Muscle of back (tissue), 11 donors: ENCODE measurements around the gene PPP2R5D. TPM values are rescaled to one million over a fixed set of nuclear protein-coding genes. Genes with fewer than 3 reads are reported as not detected.
A peak's percentile ranks its signal among the peaks of the same experiment; 100 is the strongest.
"Not testable (repeated sequence)": the region's sequence is repeated elsewhere in the genome, so short reads cannot be mapped to it uniquely, and the experiment has no call there.

Experiments
- DNase-seq, 3 donors: peaks; one replicate each; pipeline versions ENCODE4 v3.0.0 to v3.0.0-alpha.2; 2013
- polyA plus RNA-seq, 10 donors: library from polyadenylated mRNA; unstranded; fragments of 120-200 nt; gene quantifications; one replicate each; pipeline ENCODE4 v1.2.1, GENCODE V29; 2013; ENCODE audit not compliant: insufficient read length in 10 of 10

Gene PPP2R5D
- polyA plus RNA-seq, 10 donors: 39.5 to 50.4 (median 44.8) TPM

DNA sequence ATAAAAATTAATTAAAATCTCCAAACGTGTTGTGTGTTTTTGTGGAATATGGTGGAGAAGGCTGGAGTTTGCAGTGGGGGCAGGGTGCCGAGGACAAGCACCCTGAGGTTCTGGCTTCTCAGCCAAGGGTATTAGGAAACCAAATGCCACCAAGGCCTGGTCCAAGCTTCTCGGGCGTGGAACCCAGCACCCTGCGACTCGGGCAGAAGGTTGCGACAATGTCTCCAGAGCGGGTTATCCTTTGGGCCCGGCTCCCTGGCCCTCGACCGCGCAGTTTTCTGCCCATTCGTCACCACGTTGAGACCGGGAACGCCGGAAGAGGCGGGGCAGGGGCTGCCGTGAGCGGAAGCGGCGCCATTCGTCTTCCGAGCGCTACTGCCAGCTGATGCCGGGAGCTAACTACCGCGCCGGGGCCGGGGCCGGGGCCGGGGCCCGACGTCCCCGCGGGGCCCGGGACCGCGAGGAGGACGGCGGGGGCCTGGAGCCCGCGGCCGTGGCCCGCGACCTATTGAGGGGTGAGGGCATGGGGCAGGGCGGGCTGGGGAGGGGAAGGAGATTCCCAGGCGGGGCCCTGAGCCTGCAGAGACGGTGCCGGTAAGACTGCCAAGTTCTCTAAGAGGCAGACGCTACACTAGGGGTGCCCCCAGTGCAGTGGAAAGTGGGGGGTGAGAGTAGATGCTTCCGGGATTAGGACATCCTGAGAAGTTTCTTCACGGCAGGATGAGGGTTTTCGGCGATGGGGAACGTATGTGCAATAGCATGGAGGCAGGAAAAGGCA, 37.1 kb downstream of the PPP2R5D start, which contains the start of gene RRP36:
TSS of gene RRP36 (plus strand) at position 354 of the 778 bp plus-strand sequence. CDS start at position 386, 32 bp downstream.
- peak; percentile 71 to 92 (median 79) for DNase-seq

DNA sequence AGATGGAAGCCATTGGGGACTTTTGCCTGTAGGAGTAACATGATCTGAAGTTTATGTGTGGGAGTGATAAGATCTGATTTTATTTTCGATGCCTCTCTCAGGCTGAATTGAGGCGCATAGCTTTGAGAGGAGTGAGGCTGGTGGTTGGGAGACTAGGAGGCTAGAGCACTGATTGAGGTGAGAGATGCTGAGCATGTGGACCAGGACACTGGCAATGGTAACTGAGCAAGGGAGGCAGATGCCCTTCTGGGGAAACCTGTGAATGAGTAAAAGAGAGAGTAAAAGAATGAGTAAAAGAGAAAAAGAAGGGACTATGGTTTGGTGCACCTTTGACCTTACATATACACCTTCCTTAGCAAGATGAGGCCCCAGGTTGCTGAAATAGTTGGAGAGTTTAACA, 40.1 kb downstream of the PPP2R5D start:
- DNase-seq: no peak

DNA sequence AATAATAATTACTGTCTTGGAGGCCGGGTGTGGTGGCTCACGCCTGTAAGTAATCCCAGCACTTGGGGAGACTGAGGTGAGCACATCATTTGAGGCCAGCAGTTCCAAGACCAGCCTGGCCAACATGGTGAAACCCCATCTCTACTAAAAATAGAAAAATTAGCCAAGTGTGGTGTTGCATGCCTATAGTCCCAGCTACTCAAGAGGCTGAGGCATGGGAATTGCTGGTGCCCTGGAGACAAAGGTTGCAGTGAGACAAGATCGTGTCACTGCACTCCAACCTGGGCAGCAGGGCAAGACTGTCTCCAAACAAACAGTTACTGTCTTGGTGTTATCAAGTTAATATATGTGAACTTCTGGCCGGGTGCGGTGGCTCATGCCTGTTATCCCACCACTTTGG, 42.0 kb downstream of the PPP2R5D start:
- DNase-seq: no peak

DNA sequence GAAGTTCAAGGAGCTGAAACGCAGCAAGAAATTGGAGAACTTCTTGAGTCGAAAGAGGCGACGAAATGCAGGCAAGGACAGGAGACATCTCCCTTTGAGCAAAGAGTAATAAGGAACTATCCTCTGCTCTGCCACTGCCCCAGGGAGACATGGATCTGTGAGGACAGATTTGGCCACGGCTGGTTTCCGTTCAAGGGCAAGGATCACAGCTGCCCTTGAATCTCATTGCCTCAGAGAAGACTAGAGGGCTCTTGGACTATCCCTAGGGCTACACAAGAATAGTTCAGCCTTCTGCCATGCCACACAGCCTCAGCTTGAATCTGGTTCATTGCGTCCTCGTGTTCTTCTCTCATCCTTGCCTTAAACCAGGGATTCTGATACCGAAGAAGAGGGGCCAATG, 44.8 kb downstream of the PPP2R5D start:
- no peak for DNase-seq

DNA sequence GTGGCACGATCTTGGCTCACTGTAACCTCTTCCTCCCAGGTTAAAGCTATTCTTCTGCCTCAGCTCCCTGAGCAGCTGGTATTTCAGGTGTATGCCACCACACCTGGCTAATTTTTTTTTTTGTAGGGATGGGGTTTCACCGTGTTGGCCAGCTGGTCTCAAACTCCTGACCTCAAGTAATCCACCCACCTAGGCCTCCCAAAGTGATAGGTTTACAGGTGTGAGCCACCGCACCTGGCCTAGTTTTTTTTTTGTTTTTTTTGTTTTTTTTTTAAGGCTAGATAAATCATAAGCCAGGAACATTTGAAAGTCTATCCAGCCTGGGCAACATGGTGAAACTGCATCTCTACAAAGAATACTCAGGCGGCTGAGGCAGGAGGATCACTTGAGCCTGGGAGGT, 48.0 kb downstream of the PPP2R5D start:
- no peak for DNase-seq

DNA sequence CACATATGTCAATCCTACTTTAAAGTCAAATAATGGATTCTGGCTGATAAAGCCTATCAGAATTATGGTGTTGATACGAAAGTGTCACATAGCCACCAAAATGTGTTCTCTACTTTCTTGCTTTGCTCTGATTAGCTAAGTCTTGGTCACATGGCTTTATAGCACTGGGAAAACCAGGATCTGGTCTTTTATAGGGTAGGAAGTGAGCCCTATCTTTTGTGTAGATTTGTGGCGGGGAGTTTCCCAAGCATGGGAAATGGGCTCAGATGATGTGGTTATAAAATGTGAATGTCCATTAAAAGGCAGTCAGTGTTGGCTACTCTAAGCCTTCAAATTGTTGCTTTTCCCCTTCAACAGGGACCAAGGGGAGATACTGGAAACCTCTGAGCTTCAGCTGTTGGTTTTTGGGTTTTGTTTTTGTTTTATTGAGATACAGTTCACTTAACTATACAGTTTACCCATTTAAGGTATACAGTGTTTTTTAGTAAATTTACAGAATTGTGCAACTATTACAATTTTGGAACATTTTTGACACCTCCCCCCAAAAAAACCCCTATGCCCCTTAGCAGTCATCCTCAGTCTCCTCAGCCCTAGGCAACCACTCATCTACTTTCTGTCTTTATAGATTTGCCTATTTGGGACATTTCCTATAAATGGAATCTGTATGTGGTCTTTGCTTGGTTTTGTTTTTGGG, 49.3 kb downstream of the PPP2R5D start:
- DNase-seq: no peak

DNA sequence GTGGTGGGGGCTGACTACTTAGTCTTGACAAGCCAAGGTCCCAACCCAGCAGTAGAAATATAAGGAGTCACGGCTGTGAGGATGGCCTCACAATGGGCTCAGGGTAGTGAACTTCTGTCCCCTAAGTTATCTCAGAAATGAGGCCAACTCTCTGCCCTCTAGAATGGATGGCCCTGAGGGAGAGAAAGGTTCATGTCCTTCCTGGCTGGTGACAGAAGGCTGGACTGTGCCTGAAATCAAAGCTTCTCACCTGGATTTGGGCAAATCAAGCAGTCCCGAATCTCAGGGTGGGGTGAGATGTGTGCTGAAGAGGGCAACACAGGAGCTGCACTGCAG, 49.8 kb downstream of the PPP2R5D start:
- DNase-seq: no peak

DNA sequence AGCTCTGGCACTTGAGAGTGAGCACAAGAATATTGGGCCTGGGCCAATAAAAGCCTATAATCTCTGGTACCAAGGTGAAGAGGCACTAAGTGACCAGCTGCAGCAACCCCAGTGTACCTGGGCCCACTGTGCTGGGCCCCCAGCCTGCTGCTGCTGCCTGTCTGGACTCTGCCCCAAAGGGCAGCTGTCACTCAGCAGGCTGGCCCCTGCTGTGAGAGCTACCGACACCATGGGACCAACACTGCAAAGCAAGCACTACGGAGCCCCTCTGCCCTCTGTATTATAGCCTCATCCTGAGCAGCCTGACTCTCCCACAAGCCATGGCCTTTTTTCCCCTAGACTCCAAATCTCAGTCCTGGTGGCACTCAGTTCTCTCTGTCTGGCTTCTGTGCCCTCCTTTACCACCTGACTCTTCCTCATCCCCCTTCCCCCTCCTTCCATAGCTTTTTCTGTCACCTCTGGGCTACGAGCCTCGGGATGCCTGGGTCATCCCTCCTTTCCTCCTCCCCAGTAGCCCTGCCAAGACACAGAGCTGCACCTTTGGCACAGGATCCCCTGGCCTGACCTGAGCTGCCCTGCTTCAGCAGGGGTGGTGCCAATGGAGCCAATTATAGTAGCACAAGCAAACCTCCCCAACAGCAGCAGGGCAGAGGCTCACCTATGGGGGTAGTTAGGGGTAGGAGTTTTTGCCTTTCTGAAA, 51.3 kb downstream of the PPP2R5D start:
- no peak for DNase-seq

DNA sequence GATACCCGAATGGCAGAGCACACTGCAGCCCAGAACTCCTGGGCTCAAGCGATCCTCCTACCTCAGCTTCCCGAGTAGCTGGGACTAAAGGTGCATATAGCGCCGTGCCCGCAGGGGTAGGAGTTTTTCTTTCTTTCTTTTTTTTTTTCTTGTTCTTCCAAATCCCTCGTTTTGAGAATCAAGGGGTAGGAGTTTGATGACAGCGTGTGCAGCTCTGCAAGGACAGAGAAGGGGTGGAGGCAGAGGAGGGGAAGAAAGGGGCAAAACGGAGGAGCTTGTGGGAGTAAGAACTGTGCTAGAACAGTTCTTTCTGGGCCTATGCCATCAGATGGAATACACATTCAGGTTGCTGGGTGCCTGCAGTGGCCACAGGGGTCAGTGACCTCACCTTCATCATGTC, 52.3 kb downstream of the PPP2R5D start:
- DNase-seq: no peak

DNA sequence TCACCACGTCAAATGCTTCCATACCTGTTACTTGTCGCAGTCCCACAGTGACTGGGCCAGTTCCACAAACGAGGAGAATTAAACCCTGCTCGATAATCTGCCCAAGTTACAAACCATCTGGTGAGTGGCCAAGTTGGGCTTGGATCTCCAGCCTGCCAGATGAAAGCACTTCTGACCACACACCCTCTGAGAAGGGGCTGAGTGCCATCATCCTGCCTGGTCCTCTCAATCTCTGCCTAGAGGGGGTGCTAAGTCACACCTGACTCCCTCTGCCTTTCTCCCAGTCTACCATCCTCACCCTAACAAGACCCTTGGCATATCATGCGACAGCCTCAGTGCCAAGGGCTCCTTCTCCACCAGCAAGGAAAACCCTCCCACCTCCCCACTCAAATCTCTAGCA, 52.8 kb downstream of the PPP2R5D start:
- no peak for DNase-seq

DNA sequence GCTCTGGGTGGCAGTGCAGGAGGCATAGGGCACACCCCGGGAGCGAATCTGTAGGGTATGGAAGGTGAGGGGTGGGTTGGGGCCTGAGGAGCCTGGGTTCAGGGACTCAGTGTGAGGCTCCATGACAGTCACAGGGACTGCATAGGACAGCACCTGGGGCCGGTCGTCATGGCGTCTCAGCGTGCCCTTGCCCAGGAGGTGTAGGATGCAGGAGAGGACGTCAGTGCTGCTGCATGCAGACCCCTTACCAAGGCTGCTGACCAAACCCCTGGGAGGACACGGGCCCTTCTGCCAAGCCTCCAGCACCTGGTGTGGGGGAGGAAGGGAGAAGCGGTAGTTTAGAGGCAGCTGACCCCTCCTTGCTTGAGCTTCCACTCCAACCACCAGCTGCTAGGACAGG, 53.3 kb downstream of the PPP2R5D start:
- DNase-seq: no peak

DNA sequence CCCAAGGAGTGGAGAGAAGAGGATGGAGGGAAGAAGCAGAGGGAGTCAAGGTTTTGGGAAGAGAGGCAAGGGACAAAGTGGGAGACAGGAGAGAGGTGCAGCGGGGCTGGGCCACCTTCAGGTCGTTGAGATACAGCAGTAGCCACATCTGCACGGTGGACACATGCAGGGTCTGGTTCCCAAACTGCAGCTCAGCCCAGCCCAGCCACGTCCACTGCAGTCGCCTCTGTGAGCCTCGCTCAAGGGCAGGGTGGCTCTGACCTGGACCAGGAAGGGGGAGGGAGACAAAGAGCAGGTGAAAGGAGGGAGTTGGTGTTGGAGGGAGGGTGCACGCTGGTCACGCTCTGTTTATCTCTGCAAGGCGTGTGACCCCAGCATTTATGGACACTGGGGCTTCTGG, 54.4 kb downstream of the PPP2R5D start:
- no peak for DNase-seq

DNA sequence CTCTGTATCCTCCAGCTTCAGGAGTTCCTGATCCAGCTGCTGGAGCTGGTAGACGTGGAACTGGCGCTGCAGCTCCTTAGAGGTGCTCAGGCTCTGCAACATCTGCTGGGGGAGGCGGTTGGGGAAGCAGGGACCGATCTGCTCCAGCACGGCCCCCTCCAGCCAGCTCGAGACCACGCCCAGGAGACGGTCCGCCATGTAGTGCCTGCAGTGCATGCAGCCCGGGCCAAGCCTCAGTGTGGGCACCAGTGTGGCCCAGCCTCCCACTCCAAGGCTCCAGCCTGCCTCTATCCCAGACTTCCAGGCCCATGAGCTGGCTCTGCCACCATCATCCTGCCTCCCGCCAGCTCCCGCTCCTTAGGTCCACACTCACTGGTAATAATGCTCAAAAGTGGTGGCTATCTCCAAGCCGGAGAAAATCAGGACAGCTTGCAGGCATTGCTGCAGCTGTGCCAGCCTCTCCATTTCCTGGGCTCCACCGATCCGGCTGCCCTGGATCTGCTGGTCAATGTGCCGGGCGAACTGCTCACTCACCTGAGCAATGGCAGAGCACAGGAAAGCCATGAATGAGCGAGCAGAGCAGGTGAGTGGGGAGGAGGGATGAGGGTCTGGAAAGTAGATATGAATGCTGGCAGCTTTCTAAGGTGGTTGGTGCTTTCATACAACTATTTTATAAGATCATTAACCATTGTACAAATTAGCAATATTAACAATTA, 56.3 kb downstream of the PPP2R5D start:
- no peak for DNase-seq

DNA sequence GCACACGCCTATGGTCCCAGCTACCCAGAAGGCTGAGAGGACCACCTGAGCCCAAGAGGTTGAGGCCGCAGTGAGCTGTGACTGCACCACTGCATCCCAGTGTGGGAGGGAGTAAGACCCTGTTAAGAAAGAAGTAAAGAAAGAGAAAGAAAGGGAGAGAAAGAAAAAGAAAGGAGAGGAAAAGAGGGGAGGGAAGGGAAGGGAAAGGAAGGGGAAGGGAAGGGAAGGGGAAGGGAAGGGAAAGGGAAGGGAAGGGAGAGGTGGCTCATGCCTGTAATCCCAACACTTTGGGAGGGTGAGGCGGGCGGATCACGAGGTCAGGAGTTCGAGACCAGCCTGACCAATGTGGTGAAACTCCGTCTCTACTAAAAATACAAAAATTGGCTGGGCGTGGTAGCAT, 57.1 kb downstream of the PPP2R5D start:
- DNase-seq: not testable (repeated sequence)

DNA sequence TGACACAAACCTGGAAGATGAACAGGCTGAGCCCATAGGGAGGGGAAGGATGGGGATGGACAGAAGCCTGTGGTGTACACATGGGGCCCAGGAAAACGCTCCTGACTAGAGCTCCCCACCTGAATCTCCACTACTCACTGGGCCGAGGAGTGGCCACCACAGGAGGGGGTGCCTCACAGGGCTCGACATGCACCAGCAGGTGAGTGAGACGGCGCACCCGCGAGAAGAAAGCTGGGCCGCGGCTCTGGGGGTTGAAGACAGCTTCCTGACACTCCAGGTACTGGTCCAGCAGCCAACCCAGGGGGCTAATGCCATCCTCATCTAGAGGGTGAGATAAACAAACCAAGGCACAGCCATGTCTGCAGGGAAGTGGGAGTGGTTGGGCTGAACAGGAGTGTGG, 58.9 kb downstream of the PPP2R5D start:
- DNase-seq: no peak

DNA sequence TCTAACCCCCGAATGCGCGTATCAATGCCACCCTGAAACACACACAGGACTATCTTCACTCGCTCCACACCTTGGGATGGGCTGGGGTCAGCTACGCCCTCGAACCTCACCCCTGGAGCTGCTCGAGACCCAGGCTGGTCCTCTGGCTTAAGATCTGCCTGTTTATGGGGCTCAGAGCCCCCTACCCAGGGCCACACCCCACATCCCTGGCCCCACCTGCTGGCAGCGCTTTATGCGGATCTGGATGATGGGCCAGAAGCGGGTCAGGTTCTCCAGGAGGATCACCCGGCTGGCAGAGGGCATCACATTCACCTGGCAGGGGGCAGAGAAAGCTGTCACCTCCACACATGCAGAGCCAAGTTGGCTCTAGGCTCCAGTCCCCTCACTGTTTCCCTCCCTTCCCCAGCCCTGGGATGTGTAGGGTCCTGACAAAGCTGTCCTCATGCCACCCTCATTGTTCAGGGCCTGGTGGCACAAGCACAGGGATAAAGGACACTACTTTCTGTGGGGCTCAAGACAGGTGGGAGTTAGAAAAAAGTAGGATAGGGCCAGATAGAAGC, 61.1 kb downstream of the PPP2R5D start:
- DNase-seq: no peak

DNA sequence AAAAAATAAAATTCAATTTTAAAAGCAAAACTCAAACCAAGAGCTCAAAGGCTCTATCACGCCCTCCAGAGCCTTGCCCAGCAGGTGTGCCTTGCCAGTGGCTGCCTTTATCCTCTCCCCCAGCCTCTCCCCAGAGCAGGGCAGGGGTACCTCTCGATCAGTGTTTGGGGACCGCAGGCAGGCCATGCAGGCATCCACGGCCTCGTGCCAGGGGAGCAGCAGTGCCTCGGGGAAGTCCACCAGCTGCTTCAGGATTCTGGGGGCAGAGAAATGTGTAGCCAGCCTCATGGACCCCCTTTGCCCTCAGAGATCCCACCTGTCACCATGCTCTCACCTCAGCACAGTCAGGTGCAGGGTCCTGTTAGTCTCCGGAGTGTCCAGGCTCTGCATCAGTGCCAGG, 63.6 kb downstream of the PPP2R5D start:
- DNase-seq: no peak

DNA sequence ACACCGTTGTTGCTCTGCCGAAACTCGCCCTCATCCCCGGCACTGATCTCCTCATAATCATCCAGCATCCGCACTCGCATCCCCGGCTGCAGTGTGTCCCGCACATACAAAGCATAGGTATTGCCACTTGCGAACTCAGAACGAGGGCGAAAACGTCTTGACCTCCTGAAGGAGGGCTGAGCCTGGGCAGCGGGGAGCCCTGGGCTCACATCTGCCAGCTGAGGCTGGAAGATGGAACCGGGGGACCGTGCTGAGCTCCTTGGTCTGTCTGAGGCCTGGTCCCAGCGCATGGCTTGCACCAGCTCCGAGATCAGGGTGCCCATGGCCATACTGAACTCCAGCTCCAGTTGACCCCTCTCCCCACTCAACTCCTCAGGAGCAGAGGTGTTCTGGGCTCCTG, 66.6 kb downstream of the PPP2R5D start:
- DNase-seq: no peak

DNA sequence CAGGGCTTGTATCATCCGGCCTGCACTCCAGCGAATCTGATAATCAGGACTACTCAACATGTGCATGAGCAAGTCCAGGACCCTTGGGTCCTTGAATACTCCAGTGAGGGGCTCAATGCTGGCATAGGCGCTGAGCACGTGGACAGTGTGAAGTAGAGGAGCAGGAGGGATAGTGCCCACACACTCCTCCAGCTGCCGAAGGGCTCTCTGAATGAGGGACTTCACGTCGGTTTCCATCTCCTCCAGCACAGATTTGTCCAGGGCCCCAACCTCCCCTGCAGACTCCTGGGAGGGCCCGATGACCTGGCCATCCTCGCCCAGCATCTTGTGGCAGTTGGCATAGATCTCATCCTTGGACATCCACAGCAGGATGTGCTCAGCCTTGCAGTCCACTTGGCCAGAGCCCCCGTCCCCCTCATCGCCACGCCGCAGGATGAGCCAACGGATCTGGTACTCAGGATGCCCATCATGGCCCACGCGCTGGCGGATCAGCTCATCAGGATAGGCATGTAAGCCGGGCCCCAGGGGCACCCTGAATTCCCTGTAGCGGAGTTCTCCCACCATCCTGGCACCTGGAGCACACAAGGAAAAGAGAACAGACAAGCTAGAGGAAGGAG, 68.0 kb downstream of the PPP2R5D start:
- DNase-seq: peak in 1 of 3 donors; percentile 13

DNA sequence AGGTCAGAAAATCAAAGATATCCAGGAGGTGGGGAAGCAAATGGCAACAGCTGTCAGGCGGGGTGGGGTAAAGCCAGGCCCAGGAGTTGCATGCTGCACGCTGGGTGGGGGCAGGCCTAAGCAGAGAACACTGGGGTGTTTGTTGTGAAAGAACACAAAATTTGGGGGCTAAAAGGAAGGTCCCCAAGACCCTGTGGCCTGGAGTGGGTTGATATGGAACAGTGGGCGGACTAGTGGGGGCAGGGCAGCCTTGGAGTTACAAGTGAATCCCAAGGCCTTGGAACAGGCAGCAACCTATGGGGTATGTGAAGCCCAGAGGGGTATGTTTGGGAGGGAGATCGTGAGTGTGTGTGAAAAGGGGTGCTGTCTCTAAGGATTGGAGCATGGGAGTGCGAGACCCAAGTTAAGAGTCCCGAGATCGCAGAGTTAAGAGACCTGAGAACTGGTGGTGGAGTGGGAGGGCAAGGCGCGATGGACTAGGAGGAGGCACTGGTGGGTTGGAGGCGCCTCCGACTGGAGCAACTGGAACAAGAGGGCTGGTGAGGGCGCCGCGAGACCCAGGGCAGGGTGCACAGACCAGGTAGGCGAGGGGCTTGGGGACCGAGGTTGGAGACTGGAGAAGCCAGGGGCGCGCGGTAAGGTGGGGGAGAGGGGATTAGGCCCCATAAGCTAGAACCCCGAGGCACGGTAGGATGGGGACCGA, 68.6 kb downstream of the PPP2R5D start:
- DNase-seq: peak; percentile 31 to 83 (median 52)
